HG02571 (cell line): Measurements from ENCODE around the gene DGKB.
"Not testable (repeated sequence)": the region's sequence is repeated elsewhere in the genome, so short reads cannot be mapped to it uniquely, and the experiment has no call there.

Source experiments
- ATAC-seq: cut with Tn5 transposase; IDR thresholded peaks from one replicate; pipeline ENCODE4 v1.9.1; 2021; ENCODE audit warnings: mild to moderate bottlenecking, moderate library complexity; ENCODE audit not compliant: unreplicated experiment

Gene DGKB

DNA sequence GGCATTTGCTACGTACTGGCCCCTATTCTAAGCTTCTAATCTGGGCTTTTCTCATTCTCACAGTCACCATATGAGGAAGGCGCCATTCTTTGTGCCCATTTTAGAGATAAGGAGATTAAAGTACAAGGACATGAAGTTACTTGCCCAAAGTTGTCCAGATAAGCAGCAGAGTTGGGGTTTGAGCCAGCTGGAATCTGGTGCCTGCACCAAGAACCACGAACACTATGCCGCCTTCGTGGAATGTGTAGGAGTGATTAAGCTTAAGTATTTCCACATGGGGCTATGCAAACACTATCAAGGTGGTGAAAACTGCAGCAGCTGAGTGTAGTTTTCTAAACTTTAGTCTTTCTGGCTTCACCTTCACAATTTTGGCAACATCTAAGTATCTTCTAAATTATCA lies 570.4 kb downstream of the DGKB start:
- no peak for ATAC-seq

DNA sequence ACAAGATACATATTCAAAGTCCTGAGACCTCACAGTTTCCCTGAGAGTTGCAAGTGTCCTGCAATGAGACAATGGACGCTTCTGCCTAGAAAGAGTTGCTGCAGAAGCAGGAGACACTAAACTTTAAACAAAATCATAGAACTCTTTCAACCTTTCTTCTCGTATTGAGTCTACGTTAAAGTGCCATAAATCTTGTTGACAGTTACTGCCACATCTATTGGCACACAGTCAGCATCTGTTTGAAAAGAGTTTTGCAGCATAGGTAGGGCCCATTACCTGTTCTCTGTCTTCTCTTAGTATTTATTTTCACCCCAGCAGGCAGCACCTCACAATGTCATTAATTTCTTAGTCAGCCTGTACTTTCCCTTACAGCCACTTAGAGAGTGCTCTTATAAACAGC lies 577.8 kb downstream of the DGKB start:
- no peak for ATAC-seq

GRCh38 chr7:14322724-14323123 lies 579.8 kb downstream of the DGKB start:
- no peak for ATAC-seq

DNA sequence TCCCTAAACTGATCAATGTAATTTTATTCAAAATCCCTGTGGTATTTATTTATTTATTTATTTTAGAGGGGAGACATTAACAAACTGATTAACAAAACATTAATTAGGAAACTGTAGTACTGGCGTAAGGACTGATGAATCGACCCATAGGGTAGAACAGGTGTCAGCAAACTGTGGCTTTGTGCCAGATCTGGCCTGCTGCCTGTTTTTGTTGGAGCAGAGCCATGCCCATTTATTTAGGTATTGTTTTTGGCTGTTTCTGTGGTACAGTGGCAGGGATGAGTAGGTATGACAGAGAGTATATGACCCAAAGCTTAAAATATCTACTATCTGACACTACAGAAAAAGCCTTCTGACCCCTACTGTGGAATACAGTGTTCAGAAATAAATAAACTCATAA lies 580.6 kb downstream of the DGKB start:
- no peak for ATAC-seq

GRCh38 chr7:14309432-14309831 lies 593.1 kb downstream of the DGKB start:
- ATAC-seq, result no peak

DNA sequence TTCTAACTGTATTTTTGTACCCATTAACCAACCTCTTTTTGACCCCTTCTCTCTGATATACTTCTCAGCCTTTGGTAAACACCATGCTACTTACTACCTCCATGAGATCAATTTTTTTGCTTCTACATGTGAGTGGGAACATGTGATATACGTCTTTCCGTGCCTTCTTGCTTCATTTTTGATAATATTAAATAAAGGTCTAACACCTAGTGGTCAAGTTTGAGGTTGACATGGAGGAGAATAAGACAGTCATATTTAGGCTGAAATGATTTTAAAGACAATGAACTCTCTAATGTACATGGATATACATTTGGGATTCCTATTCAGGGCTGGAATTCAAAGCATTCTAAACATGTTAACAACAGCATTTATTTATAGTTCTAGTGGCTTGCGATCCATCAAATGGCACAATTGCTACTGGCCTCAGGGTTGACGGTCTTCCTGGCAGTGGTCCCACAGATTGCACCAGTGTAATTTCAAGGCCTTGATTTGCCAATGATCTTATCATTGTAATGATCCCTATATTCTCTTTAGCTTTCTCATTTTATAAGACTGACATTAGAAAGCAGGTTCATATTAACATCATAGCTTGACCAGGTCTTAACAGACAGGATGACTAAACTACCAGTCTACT lies 597.2 kb downstream of the DGKB start:
- ATAC-seq, result no peak

DNA sequence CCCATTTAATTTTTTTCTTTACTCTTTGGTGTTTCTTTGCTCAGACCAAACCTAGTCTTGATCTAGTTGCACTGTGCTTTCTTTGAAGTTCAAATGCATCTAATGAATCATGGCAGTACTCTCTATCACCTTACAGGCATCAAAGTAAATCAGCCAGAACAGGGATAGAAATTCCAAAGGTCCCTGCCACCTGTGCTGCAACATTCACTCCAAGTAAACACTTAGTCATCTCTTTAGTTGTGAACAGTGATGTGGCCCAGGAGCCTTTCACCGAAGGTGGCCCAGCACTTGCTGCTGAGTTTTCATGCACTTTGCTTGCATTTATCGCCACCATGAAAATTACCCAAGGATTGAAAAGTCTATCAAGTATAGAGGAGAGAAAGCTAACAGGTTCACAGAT lies 599.0 kb downstream of the DGKB start:
- no peak for ATAC-seq

- no peak for ATAC-seq
Observed at GRCh38 chr7:14294637-14295036, 607.9 kb downstream of the DGKB start.

- no peak for ATAC-seq
Observed at GRCh38 chr7:14293434-14293833, 609.1 kb downstream of the DGKB start.

- ATAC-seq, result no peak
Observed at GRCh38 chr7:14292737-14293136, 609.8 kb downstream of the DGKB start.

DNA sequence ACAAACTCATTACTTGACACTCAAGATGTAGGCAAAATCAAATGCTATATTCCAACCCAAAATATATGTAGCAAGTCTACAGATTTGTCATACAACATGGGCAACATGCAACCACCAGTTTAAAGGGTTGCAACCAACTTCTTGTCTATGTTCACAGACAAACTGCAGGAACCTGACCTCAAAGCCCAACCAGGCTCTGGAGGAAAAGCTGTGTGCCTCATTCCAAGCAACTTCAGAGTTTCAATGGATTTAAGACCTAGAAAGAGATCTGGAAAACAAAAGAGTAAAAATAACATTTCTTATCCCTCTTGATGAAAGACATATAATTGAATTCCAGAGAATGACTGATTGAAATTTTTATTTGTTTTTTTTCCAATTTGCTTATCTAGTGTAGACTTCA lies 612.6 kb downstream of the DGKB start:
- ATAC-seq, result no peak

- ATAC-seq, result no peak
Observed at GRCh38 chr7:14288701-14289100, 613.9 kb downstream of the DGKB start.

DNA sequence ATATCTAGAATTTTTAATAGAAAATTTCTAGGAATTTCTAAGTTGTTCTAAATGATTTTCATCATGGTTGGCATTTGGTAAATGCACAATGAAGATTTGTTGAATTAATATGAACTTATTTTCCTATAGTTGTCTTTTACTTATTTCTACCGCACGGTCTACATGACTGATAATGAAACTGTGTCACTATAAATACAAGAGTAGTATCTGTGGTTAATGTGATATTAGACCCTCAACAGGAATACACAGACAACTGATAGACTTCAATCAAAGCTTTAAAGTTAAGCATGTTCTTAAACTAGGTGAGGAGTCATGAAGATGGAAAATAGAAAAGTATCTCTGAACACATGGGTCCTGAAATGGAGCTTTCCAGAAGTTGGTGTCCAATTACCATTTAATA lies 615.2 kb downstream of the DGKB start:
- ATAC-seq, result no peak

- no peak for ATAC-seq
Observed at GRCh38 chr7:14286036-14286435, 616.5 kb downstream of the DGKB start.

DNA sequence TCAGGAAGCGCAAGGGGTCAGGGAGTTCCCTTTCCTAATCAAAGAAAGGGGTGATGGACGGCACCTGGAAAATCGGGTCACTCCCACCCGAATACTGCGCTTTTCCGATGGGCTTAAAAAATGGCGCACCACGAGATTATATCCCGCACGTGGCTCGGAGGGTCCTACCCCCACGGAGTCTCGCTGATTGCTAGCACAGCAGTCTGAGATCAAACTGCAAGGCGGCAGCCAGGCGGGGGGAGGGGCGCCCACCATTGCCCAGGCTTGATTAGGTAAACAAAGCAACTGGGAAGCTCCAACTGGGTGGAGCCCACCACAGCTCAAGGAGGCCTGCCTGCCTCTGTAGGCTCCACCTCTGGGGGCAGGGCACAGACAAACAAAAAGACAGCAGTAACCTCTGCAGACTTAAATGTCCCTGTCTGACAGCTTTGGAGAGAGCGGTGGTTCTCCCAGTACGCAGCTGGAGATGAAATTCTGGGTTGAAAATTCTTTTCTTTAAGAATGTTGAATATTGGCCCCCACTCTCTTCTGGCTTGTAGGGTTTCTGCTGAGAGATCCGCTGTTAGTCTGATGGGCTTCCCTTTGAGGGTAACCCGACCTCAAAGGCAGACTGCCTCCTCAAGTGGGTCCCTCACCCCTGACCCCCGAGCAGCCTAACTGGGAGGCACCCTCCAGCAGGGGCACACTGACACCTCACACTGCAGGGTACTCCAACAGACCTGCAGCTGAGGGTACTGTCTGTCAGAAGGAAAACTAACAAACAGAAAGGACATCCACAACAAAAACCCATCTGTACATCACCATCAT lies 623.3 kb downstream of the DGKB start:
- ATAC-seq, result not testable (repeated sequence)

DNA sequence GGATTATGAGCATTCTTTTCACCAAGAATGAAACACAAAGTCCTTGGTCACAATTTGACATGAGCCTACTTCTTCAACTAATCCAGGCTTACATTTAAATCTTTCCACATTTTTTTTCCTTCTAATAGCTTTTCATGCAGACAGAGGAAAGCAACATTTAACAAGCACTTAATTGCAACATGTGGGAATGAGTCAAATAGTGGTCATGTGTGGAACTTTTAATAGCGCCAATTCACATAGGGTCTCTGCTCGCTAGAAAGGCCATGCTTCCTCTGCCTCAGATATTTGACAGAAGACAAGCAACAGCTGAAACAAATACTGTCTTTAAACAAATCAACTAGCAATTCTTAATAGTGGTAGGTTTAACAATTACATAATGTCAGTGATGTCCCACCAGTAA lies 627.2 kb downstream of the DGKB start:
- no peak for ATAC-seq

DNA sequence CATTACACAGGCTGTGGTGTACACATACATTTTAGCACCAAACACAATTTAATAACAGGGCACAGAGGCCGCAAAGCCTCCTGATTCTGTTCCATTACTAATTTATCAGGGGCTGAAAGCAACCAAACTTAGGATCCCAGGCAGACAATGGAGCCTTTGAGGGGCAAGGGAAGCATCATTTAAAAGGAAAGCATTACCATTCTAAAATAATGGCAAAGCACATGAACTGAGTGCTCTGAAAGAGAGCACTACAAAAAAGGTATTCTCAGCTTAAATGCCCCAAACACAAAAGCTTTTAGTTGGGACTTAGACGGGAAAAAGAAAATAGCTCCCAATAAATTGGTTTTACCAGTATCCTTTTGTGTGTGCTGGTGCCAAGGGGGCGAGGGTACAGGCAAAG lies 631.1 kb downstream of the DGKB start:
- no peak for ATAC-seq

GRCh38 chr7:14270099-14270498 lies 632.5 kb downstream of the DGKB start:
- no peak for ATAC-seq

- ATAC-seq, result no peak
Observed at GRCh38 chr7:14260011-14260410, 642.5 kb downstream of the DGKB start.

GRCh38 chr7:14258861-14259260 lies 643.7 kb downstream of the DGKB start:
- no peak for ATAC-seq

- no peak for ATAC-seq
Observed at GRCh38 chr7:14258441-14258840, 644.1 kb downstream of the DGKB start.

GRCh38 chr7:14252458-14252857 lies 650.1 kb downstream of the DGKB start:
- ATAC-seq, result no peak

DNA sequence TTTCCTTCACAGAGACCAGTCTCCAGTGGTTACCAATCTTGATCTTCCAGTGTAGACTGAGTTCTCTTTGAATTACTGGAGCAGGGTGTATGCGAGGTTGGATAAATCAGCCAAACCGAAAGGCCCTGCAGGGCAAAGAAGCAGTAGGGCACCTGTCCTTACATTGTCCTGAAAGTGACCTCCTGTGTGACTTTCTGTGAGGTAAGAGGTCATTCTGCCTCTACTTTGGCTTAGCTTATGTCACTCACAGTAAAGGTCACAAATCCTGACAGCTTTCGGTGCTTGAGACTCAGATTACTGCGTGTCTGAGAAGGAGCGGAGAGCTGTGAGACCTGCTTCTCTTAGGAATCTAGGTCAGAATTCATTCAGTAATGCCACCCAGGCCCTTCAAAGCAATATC lies 660.4 kb downstream of the DGKB start:
- no peak for ATAC-seq
